PC-3 (cell line): ENCODE results near the gene RRH. TPM values are rescaled to one million over a fixed set of nuclear protein-coding genes. Genes with fewer than 3 reads are reported as not detected.

Source experiments
- ATAC-seq: fragments of 200-7000 bp; cut with Tn5 transposase; 2 replicates; pipeline ENCODE4 v1.9.1; 2020; ENCODE audit warnings: mild to moderate bottlenecking, moderate library complexity
- BruUV-seq: library from RNA; stranded (reverse); fragments of 400-500 nt; replicated peaks from 2 replicates; lab custom pipeline; 2021; lab: Mats Ljungman, UMichigan
- CTCF ChIA-PET: fragments of 300-600 bp; sonication (Branson Sonifier 250); formaldehyde crosslinking; loops from one replicate; lab custom pipeline; 2022; ENCODE audit warnings: antibody characterized with exemption; lab: Charles Lee
- POLR2A ChIA-PET: fragments of 300-600 bp; sonication (Branson Sonifier 250); formaldehyde crosslinking; loops from one replicate; lab custom pipeline; 2022; ENCODE audit warnings: antibody characterized with exemption; ENCODE audit not compliant: unreplicated experiment; lab: Charles Lee
- DNase-seq: peaks from one replicate; pipeline ENCODE4 v3.0.0-alpha.2; 2015
- H2AFZ ChIP-seq: fragments of 300-600 bp; sonication (generic); 2 replicates; pipeline ENCODE4 v1.6.0; 2016; ENCODE audit warnings: antibody characterized with exemption, low read length
- H3F3A ChIP-seq: fragments of 300-600 bp; sonication (generic); one replicate; pipeline ENCODE4 v1.6.0; 2017; ENCODE audit warnings: antibody characterized with exemption, low read length, control low read depth, mild to moderate bottlenecking; ENCODE audit not compliant: unreplicated experiment
- H3K27ac ChIP-seq: fragments of 300-600 bp; sonication (generic); 2 replicates; pipeline ENCODE4 v1.5.1; 2016; ENCODE audit warnings: mild to moderate bottlenecking, low read length
- H3K27me3 ChIP-seq: fragments of 300-600 bp; sonication (generic); 2 replicates; pipeline ENCODE4 v1.6.1; 2016; ENCODE audit warnings: low read length, mixed read lengths
- H3K36me3 ChIP-seq: fragments of 300-600 bp; sonication (generic); 2 replicates; pipeline ENCODE4 v1.6.1; 2016; ENCODE audit warnings: low read depth, mixed run types, low read length, mixed read lengths
- H3K4me1 ChIP-seq: fragments of 300-600 bp; sonication (generic); 2 replicates; pipeline ENCODE4 v1.5.1; 2016; ENCODE audit warnings: low read length; ENCODE audit not compliant: insufficient read depth
- H3K4me2 ChIP-seq: fragments of 300-600 bp; sonication (generic); 2 replicates; pipeline ENCODE4 v1.6.0; 2016; ENCODE audit warnings: low read length
- H3K4me3 ChIP-seq: fragments of 300-600 bp; sonication (generic); 2 replicates; pipeline ENCODE4 v1.5.1; 2016; ENCODE audit warnings: mild to moderate bottlenecking, low read length, mixed read lengths
- H3K79me2 ChIP-seq: fragments of 300-600 bp; sonication (generic); 2 replicates; pipeline ENCODE4 v1.6.1; 2017; ENCODE audit warnings: low read length, mixed read lengths
- H3K9ac ChIP-seq: fragments of 300-600 bp; sonication (generic); 2 replicates; pipeline ENCODE4 v1.6.0; 2016; ENCODE audit warnings: mild to moderate bottlenecking, low read length
- H3K9me2 ChIP-seq: fragments of 300-600 bp; sonication (generic); replicated peaks from 2 replicates; pipeline ENCODE4 v1.6.1; 2016; ENCODE audit warnings: mixed run types, low read length, mixed read lengths
- H3K9me3 ChIP-seq: fragments of 300-600 bp; sonication (generic); 2 replicates; pipeline ENCODE4 v1.6.1; 2016; ENCODE audit warnings: low read length, mixed read lengths
- H4K20me1 ChIP-seq: fragments of 300-600 bp; sonication (generic); 2 replicates; pipeline ENCODE4 v1.6.1; 2016; ENCODE audit warnings: low read length, mixed read lengths
- EZH2 ChIP-seq: fragments of 300-600 bp; sonication (generic); IDR thresholded peaks from one replicate; pipeline ENCODE4 v1.6.1; 2017; ENCODE audit warnings: antibody characterized with exemption, mild to moderate bottlenecking, low read length; ENCODE audit not compliant: unreplicated experiment
- EZH2phosphoT487 ChIP-seq: fragments of 300-600 bp; sonication (generic); IDR thresholded peaks from 2 replicates; pipeline ENCODE4 v1.6.1; 2018; ENCODE audit warnings: mild to moderate bottlenecking, antibody characterized with exemption, low read length, borderline replicate concordance
- intact Hi-C: fragments of 100-400 bp; cut with micrococcal nuclease; formaldehyde crosslinking; loops from 2 replicates; pipeline ENCODE4 v1.9.0; 2023
- total RNA-seq: library from RNA; depleted of rRNA; stranded (reverse); fragments of >200 nt; gene quantifications from 2 replicates; pipeline ENCODE4 v1.2.3, GENCODE V29; 2014
- TF ChIP-seq, protein P1 (sequence below): fragments of 300-600 bp; sonication (generic); conservative IDR thresholded peaks from 2 replicates; pipeline ENCODE4 v1.5.1; 2017; ENCODE audit warnings: antibody characterized with exemption, low read depth, mild to moderate bottlenecking, low read length

RRH gene
- total RNA-seq, 1 experiment from 2014 or later: 0.18 TPM

DNA sequence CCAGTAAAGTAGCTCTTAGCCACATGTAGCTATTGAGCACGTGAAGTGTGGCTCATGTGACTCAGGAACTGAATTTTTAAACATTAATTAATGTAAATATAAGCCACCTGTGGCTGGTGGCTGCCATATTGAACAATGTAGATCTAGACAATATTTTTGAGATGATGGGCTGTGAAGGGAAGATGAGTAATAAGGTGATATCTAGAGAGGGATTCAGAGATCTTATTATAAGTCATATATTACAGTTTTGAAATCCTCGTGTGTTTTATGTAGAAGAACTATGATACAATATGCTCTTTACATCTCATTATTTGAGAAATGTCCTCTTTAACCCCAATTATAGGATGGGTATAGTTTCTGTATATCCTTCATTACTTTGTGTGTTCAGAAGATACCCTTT lies 6.6 kb upstream of the RRH start:
- no peaks in the 10 kb centered on the region for H3K27me3 ChIP-seq
- TF ChIP-seq, protein P1, sequence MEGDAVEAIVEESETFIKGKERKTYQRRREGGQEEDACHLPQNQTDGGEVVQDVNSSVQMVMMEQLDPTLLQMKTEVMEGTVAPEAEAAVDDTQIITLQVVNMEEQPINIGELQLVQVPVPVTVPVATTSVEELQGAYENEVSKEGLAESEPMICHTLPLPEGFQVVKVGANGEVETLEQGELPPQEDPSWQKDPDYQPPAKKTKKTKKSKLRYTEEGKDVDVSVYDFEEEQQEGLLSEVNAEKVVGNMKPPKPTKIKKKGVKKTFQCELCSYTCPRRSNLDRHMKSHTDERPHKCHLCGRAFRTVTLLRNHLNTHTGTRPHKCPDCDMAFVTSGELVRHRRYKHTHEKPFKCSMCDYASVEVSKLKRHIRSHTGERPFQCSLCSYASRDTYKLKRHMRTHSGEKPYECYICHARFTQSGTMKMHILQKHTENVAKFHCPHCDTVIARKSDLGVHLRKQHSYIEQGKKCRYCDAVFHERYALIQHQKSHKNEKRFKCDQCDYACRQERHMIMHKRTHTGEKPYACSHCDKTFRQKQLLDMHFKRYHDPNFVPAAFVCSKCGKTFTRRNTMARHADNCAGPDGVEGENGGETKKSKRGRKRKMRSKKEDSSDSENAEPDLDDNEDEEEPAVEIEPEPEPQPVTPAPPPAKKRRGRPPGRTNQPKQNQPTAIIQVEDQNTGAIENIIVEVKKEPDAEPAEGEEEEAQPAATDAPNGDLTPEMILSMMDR: no peak
- TF ChIP-seq EZH2phosphoT487: no peak
- no peak for TF ChIP-seq EZH2
- DNase-seq (no peak), ATAC-seq (no peak)
- no peak overlapping the region for H3K9ac ChIP-seq
- H3F3A ChIP-seq: peaks cover 3% of the 10 kb centered on the region
- POLR2A ChIA-PET: no interaction called here
- H2AFZ ChIP-seq: no peak overlapping the region
- peaks cover 8% of the 10 kb centered on the region; the same call in 1 of the 2 replicates for H3K4me1 ChIP-seq
- no peaks in the 10 kb centered on the region for H4K20me1 ChIP-seq
- no peak overlapping the region for H3K4me2 ChIP-seq
- no peak overlapping the region for H3K27ac ChIP-seq
- H3K9me3 ChIP-seq: no peaks in the 10 kb centered on the region
- CTCF ChIA-PET: no interaction called here
- no peaks in the 10 kb centered on the region for H3K9me2 ChIP-seq
- H3K4me3 ChIP-seq: no peak overlapping the region
- H3K36me3 ChIP-seq: peaks cover 39% of the 10 kb centered on the region
- BruUV-seq: no TSS peak
- peaks cover 45% of the 10 kb centered on the region for H3K79me2 ChIP-seq
- intact Hi-C loops: loop anchor here (5.0 kb wide), 1 partner anchor 119 kb away; the partner anchor contains the start of gene CASP6

- Histone ChIP-seq H3K9me2 (no peaks in the 10 kb centered on the region), H3F3A (peaks cover 3% of the 10 kb centered on the region), H3K4me1 (no peaks in the 10 kb centered on the region), H3K27ac (no peak overlapping the region), H2AFZ (no peak overlapping the region), H3K9me3 (no peaks in the 10 kb centered on the region), H4K20me1 (no peaks in the 10 kb centered on the region), H3K79me2 (no peaks in the 10 kb centered on the region), H3K4me2 (no peak overlapping the region), H3K27me3 (no peaks in the 10 kb centered on the region), H3K36me3 (peaks cover 23% of the 10 kb centered on the region), H3K9ac (no peak overlapping the region), H3K4me3 (no peak overlapping the region)
- ATAC-seq (peak; percentile 33; the same call in 1 of the 2 replicates), DNase-seq (peak; percentile 32)
- no TSS peak for BruUV-seq
- POLR2A ChIA-PET: no interaction called here
- intact Hi-C loops: loop anchor here (1.0 kb wide), 1 partner anchor 152 kb away; no protein-coding TSS in a partner anchor
- CTCF ChIA-PET: no interaction called here
- TF ChIP-seq EZH2phosphoT487: no peak
- TF ChIP-seq, protein P1: peak; percentile 68
These were observed 1.1 kb upstream of the RRH start for GRCh38 chr4:109826719-109827118.

DNA sequence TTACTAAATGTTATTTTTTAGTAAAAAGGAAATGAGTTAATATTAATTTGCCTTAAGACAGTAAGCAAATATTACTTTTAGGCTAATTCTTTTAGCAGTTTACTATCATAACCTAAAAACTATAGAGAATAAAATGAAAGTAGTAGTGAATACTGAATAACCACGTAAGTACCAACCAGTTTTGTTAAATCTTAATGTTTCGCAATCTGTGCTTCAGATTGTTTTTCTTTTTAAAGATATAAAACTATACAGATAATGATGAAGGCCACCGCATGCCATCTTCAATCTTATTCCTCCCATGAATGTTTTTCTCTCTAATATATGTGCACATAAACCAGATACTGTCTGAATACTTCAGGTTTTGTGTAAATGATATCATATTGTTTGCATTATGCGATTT lies 6.0 kb downstream of the RRH start:
- ATAC-seq: no peak
- POLR2A ChIA-PET: no interaction called here
- no peaks in the 10 kb centered on the region for H3K4me1 ChIP-seq

More for the DNA sequence above, 6.0 kb downstream of the RRH start:
- no peaks in the 10 kb centered on the region for H3K27me3 ChIP-seq
- H3K79me2 ChIP-seq: no peaks in the 10 kb centered on the region
- no peak overlapping the region for H3K4me2 ChIP-seq
- H3K4me3 ChIP-seq: no peak overlapping the region
- no peak overlapping the region for H3K9ac ChIP-seq
- BruUV-seq: no TSS peak
- no peaks in the 10 kb centered on the region for H3F3A ChIP-seq
- no peak for DNase-seq
- no peaks in the 10 kb centered on the region for H3K9me2 ChIP-seq
- H3K9me3 ChIP-seq: no peaks in the 10 kb centered on the region
- H3K36me3 ChIP-seq: no peaks in the 10 kb centered on the region
- H4K20me1 ChIP-seq: no peaks in the 10 kb centered on the region
- intact Hi-C loops: no loop called here
- no peak for TF ChIP-seq EZH2phosphoT487
- TF ChIP-seq, protein P1: no peak
- no peak for TF ChIP-seq EZH2
- H3K27ac ChIP-seq: no peak overlapping the region
- CTCF ChIA-PET: no interaction called here
- no peak overlapping the region for H2AFZ ChIP-seq
